ENCODE measurements around the gene ROBO3.

DNA sequence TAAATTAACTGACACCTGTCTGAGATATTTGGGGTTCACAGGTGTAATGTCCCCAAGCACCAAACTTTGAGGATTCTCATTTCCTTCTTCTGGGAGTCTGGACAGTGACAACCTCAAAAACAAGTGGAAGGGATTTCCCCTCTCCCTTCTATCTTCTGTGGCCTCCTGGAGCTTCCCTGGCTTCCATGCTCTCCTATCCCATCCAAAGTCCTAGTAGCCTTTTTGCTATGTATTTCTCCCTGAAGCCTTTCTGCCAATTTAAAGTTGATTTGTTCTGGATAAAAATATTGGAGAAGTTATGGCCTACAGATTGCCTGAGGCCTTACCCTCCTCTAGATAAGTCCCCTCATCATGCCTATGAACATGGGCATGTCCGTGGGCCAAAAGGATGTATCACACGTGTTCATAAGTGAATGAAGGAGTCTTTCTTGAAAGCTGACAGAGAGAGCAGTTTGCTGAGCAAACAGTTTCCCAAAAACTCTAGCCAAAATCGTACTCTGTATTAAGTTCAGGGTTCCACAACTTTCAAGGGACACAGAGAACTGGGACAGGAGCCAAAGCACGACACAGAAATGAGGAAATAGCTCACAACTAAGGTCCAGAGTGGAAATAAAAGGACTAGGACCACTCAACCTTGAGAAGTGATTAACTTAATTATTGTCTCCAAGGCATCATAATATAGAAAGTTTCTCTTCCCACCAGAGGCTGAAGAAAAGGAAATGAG is 63.9 kb downstream of the ROBO3 start:
- TF ChIP-seq, protein P1, sequence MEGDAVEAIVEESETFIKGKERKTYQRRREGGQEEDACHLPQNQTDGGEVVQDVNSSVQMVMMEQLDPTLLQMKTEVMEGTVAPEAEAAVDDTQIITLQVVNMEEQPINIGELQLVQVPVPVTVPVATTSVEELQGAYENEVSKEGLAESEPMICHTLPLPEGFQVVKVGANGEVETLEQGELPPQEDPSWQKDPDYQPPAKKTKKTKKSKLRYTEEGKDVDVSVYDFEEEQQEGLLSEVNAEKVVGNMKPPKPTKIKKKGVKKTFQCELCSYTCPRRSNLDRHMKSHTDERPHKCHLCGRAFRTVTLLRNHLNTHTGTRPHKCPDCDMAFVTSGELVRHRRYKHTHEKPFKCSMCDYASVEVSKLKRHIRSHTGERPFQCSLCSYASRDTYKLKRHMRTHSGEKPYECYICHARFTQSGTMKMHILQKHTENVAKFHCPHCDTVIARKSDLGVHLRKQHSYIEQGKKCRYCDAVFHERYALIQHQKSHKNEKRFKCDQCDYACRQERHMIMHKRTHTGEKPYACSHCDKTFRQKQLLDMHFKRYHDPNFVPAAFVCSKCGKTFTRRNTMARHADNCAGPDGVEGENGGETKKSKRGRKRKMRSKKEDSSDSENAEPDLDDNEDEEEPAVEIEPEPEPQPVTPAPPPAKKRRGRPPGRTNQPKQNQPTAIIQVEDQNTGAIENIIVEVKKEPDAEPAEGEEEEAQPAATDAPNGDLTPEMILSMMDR (IDR thresholded peaks at IDR 0.05): no peak
- TF ChIP-seq POLR2A (IDR thresholded peaks at IDR 0.05): no peak
